Fibroblast of lung (primary cell): ENCODE results near the gene SCD. TPM values are rescaled to one million over a fixed set of nuclear protein-coding genes. Genes with fewer than 3 reads are reported as not detected.
"Not testable (repeated sequence)": the region's sequence is repeated elsewhere in the genome, so short reads cannot be mapped to it uniquely, and the experiment has no call there.

Experiments
- DNase-seq, 2 donors: peaks; one replicate each; pipeline versions ENCODE4 v3.0.0 to v3.0.0-alpha.2; 2010; ENCODE audit warnings: low read depth in 2 of 2
- H2AFZ ChIP-seq: 2 replicates; pipeline ENCODE4 v1.5.1; 2012; ENCODE audit warnings: low read length, control low read depth, inconsistent platforms
- H3K27ac ChIP-seq: 2 replicates; pipeline ENCODE4 v1.5.1; 2011; ENCODE audit warnings: low read length, control low read depth; ENCODE audit not compliant: insufficient read depth
- H3K27me3 ChIP-seq: 2 replicates; pipeline ENCODE4 v1.5.1; 2011; ENCODE audit warnings: mild to moderate bottlenecking, low read length; ENCODE audit not compliant: control insufficient read depth, insufficient read depth
- H3K36me3 ChIP-seq: 2 replicates; pipeline ENCODE4 v1.5.1; 2011; ENCODE audit warnings: low read length; ENCODE audit not compliant: control insufficient read depth, insufficient read depth
- H3K4me1 ChIP-seq: 2 replicates; pipeline ENCODE4 v1.5.1; 2011; ENCODE audit warnings: low read length; ENCODE audit not compliant: control insufficient read depth, insufficient read depth; ENCODE audit errors: extremely low read depth
- H3K4me2 ChIP-seq: 2 replicates; pipeline ENCODE4 v1.5.1; 2011; ENCODE audit warnings: low read length, control low read depth; ENCODE audit not compliant: insufficient read depth; ENCODE audit errors: extremely low read depth
- H3K4me3 ChIP-seq, 4 experiments: fragments of 200-600 bp in 1 of 4; sonication (generic) in 1 of 4; replicated peaks in 1 of 4; 2 replicates each; pipeline ENCODE4 v1.5.1; 2011 to 2016; ENCODE audit warnings: low read length in 4 of 4, low read depth in 3 of 4, mild to moderate bottlenecking in 3 of 4, control low read depth in 2 of 4, inconsistent platforms in 1 of 4, mixed read lengths in 1 of 4; ENCODE audit not compliant: insufficient read depth in 1 of 4; ENCODE audit errors: control extremely low read depth in 1 of 4
- H3K79me2 ChIP-seq: 2 replicates; pipeline ENCODE4 v1.5.1; 2012; ENCODE audit warnings: mild to moderate bottlenecking, low read length, inconsistent platforms; ENCODE audit not compliant: control insufficient read depth, insufficient read depth
- H3K9ac ChIP-seq: 2 replicates; pipeline ENCODE4 v1.5.1; 2011; ENCODE audit warnings: mild to moderate bottlenecking, low read length, control low read depth; ENCODE audit not compliant: insufficient read depth
- H3K9me3 ChIP-seq: 2 replicates; pipeline ENCODE4 v1.5.1; 2012; ENCODE audit warnings: low read depth, low read length; ENCODE audit not compliant: control insufficient read depth, insufficient read depth
- H4K20me1 ChIP-seq: 2 replicates; pipeline ENCODE4 v1.5.1; 2011; ENCODE audit warnings: low read length; ENCODE audit not compliant: control insufficient read depth, insufficient read depth; ENCODE audit errors: extremely low read depth
- CTCF ChIP-seq, 2 donors: IDR thresholded peaks in 1 of 2; conservative IDR thresholded peaks in 1 of 2; 1 replicate in 1 of 2; 2 replicates in 1 of 2; pipeline ENCODE4 v1.5.1; 2011 to 2012; ENCODE audit warnings: low read length in 2 of 2, control low read depth in 1 of 2, inconsistent platforms in 1 of 2, low read depth in 1 of 2, mild to moderate bottlenecking in 1 of 2
- EZH2 ChIP-seq: IDR thresholded peaks from 2 replicates; pipeline ENCODE4 v1.5.1; 2012; ENCODE audit warnings: low read length, control low read depth, mild to moderate bottlenecking; ENCODE audit errors: missing control alignments
- polyA minus RNA-seq: library from RNA; depleted of rRNA, polyadenylated mRNA; stranded (reverse); fragments of >200 nt; gene quantifications from 2 replicates; pipeline ENCODE4 v1.2.3, GENCODE V29; 2011; ENCODE audit warnings: low replicate concordance
- polyA plus RNA-seq, 2 donors: library from polyadenylated mRNA; depleted of rRNA in 1 of 2; stranded (reverse) in 1 of 2; unstranded in 1 of 2; fragments of >200 nt; gene quantifications; 2 replicates each; pipeline ENCODE4 v1.2.1, GENCODE V29; 2011 to 2012; ENCODE audit warnings: missing spikeins in 1 of 2
- total RNA-seq: library from RNA; depleted of rRNA; stranded (reverse); fragments of >200 nt; gene quantifications from 2 replicates; pipeline ENCODE4 v1.2.1, GENCODE V29; 2014

The SCD gene
- total RNA-seq (367 and 537 TPM in 2 replicates), polyA plus RNA-seq (548 and 754 TPM in 2 replicates), polyA minus RNA-seq (625 and 720 TPM in 2 replicates)
- polyA plus RNA-seq (2012): 398 and 550 TPM in 2 replicates

DNA sequence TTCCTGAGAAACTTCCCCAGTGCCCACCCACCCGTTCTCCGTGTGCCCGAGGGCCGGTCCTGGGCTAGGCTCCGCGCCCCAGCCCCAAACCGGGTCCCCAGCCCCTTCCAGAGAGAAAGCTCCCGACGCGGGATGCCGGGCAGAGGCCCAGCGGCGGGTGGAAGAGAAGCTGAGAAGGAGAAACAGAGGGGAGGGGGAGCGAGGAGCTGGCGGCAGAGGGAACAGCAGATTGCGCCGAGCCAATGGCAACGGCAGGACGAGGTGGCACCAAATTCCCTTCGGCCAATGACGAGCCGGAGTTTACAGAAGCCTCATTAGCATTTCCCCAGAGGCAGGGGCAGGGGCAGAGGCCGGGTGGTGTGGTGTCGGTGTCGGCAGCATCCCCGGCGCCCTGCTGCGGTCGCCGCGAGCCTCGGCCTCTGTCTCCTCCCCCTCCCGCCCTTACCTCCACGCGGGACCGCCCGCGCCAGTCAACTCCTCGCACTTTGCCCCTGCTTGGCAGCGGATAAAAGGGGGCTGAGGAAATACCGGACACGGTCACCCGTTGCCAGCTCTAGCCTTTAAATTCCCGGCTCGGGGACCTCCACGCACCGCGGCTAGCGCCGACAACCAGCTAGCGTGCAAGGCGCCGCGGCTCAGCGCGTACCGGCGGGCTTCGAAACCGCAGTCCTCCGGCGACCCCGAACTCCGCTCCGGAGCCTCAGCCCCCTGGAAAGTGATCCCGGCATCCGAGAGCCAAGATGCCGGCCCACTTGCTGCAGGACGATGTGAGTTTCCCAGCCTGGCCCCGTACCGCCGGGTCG is at the start of gene SCD:
SCD (plus strand) TSS at position 469 of the 803 bp plus-strand sequence; CDS start at position 741, 272 bp downstream.
- H3K4me3 ChIP-seq: peak within 1 kb of the TSS; percentile 59 to 96 (median 82)
- peak; percentile 94 to 95 for DNase-seq
- no peak within 1 kb of the TSS for H2AFZ ChIP-seq
- no peak for TF ChIP-seq CTCF (conservative IDR thresholded peaks at IDR 0.05 in 1 of 2, IDR thresholded peaks at IDR 0.05 in 1 of 2; ENCODE audit: low read depth in 1 of 2, low read length in 2 of 2)
- no peak for TF ChIP-seq EZH2
- H3K4me2 ChIP-seq: peak within 1 kb of the TSS; percentile 89
- H3K27ac ChIP-seq: peak within 1 kb of the TSS; percentile 57
- H3K9ac ChIP-seq: peak within 1 kb of the TSS; percentile 60
- peaks cover 11% of the 10 kb centered on the region for H3K36me3 ChIP-seq
- H3K9me3 ChIP-seq: no peaks in the 10 kb centered on the region
- peaks cover 12% of the 10 kb centered on the region for H3K4me1 ChIP-seq
- H3K27me3 ChIP-seq: no peaks in the 10 kb centered on the region
- H4K20me1 ChIP-seq: peaks cover 4% of the 10 kb centered on the region
- peaks cover 49% of the 10 kb centered on the region for H3K79me2 ChIP-seq

DNA sequence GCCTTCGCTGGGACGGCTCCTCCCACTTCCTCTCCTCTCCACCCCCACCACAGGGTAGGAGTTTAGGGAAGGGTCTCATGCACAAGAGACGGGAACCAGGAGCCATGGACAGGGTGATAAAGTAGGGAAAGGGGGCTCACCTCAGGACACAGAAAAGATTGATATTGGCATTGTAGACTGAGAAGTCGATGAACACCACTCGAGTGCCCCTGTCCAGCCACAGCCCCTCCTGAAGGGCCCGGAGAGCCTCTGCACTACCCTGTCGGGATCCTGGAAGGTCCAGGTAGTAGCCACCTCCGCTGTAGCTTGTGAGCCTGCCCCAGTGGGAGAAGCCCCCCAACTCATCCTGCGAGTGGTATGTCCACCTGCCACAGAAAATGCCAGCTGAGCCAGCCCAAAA is 49.8 kb upstream of the SCD start:
- Histone ChIP-seq H3K4me3 (no peak overlapping the region), H3K4me1 (no peaks in the 10 kb centered on the region), H2AFZ (no peak overlapping the region), H3K36me3 (no peaks in the 10 kb centered on the region), H4K20me1 (no peaks in the 10 kb centered on the region), H3K9ac (no peak overlapping the region), H3K9me3 (no peaks in the 10 kb centered on the region), H3K4me2 (no peak overlapping the region), H3K79me2 (no peaks in the 10 kb centered on the region), H3K27me3 (peaks cover 25% of the 10 kb centered on the region), H3K27ac (no peak overlapping the region)
- DNase-seq: no peak
- no peak for TF ChIP-seq EZH2
- no peak for TF ChIP-seq CTCF (conservative IDR thresholded peaks at IDR 0.05 in 1 of 2, IDR thresholded peaks at IDR 0.05 in 1 of 2; ENCODE audit: low read depth in 1 of 2, low read length in 2 of 2)

DNA sequence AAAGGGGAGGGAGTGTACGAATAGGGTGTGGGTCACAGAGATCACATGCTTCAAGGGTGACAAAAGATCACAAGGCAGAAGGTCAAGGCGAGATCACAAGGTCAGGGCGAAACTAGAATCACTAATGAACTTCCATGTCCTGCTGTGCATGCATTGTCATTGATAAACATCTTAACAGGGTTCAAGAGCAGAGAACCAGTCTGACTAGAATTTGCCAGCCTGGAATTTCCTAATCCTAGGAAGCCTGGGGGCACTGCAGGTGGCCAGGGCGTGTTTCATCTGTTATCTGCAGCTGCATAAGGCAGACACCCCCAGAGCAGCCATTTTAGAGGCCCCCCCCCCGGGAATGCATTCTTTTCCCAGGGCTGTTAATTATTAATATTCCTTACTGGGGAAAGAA is 45.9 kb upstream of the SCD start:
- H3K79me2 ChIP-seq, H3K9me3 ChIP-seq, H3K36me3 ChIP-seq, H3K4me1 ChIP-seq, H3K4me2 ChIP-seq, H4K20me1 ChIP-seq, H3K4me3 ChIP-seq, H3K27ac ChIP-seq, H2AFZ ChIP-seq, DNase-seq, H3K9ac ChIP-seq: not testable (repeated sequence)
- H3K27me3 ChIP-seq: peaks cover 25% of the 10 kb centered on the region
